H9 (cell line): ENCODE data around the gene C11orf65. TPM values are rescaled to one million over a fixed set of nuclear protein-coding genes. Genes with fewer than 3 reads are reported as not detected.

Source experiments
- DNase-seq: peaks from one replicate; pipeline ENCODE4 v3.0.0-alpha.2; 2017
- H2AFZ ChIP-seq: one replicate; pipeline ENCODE4 v1.6.1; 2013; ENCODE audit warnings: mild to moderate bottlenecking, low read length, control low read depth, moderate library complexity
- H2AK5ac ChIP-seq: 2 replicates; pipeline ENCODE4 v1.6.1; 2013; ENCODE audit warnings: low read length, control low read depth, mixed read lengths; ENCODE audit not compliant: insufficient read length
- H2BK120ac ChIP-seq: one replicate; pipeline ENCODE4 v1.6.1; 2013; ENCODE audit warnings: low read depth, mild to moderate bottlenecking, low read length, control low read depth, inconsistent platforms; ENCODE audit not compliant: poor library complexity, severe bottlenecking
- H2BK12ac ChIP-seq: 2 replicates; pipeline ENCODE4 v1.6.1; 2013; ENCODE audit warnings: low read length, control low read depth, mixed read lengths, low read depth; ENCODE audit not compliant: insufficient read length
- H2BK15ac ChIP-seq: 2 replicates; pipeline ENCODE4 v1.6.1; 2013; ENCODE audit warnings: low read depth, low read length, control low read depth
- H2BK20ac ChIP-seq: one replicate; pipeline ENCODE4 v1.6.1; 2013; ENCODE audit warnings: low read depth, mild to moderate bottlenecking, low read length, control low read depth, inconsistent platforms; ENCODE audit not compliant: poor library complexity, severe bottlenecking
- H2BK5ac ChIP-seq: 2 replicates; pipeline ENCODE4 v1.6.1; 2013; ENCODE audit warnings: low read length, control low read depth, mixed read lengths; ENCODE audit not compliant: insufficient read length
- H3K14ac ChIP-seq: 2 replicates; pipeline ENCODE4 v1.6.1; 2013; ENCODE audit warnings: low read length, control low read depth; ENCODE audit not compliant: insufficient read depth
- H3K18ac ChIP-seq: 2 replicates; pipeline ENCODE4 v1.6.1; 2013; ENCODE audit warnings: low read depth, mild to moderate bottlenecking, mixed read lengths, low read length, control low read depth; ENCODE audit not compliant: insufficient read length
- H3K23ac ChIP-seq: 2 replicates; pipeline ENCODE4 v1.6.1; 2013; ENCODE audit warnings: low read length, control low read depth, mixed read lengths, low read depth; ENCODE audit not compliant: insufficient read length
- H3K23me2 ChIP-seq: 2 replicates; pipeline ENCODE4 v1.6.1; 2013; ENCODE audit warnings: low read depth, mild to moderate bottlenecking, mixed read lengths, low read length, control low read depth; ENCODE audit not compliant: insufficient read length, poor library complexity, severe bottlenecking
- H3K27ac ChIP-seq: 2 replicates; pipeline ENCODE4 v1.5.1; 2013; ENCODE audit warnings: low read length, control low read depth, mixed read lengths, low read depth; ENCODE audit not compliant: insufficient read length
- H3K27me3 ChIP-seq: 2 replicates; pipeline ENCODE4 v1.6.1; 2013; ENCODE audit warnings: low read length, control low read depth, inconsistent platforms; ENCODE audit not compliant: insufficient read depth
- H3K4ac ChIP-seq: 2 replicates; pipeline ENCODE4 v1.6.1; 2013; ENCODE audit warnings: low read depth, mild to moderate bottlenecking, control low read depth, inconsistent platforms, low read length, moderate library complexity
- H3K4me1 ChIP-seq: 2 replicates; pipeline ENCODE4 v1.6.1; 2013; ENCODE audit warnings: low read length, control low read depth, inconsistent platforms; ENCODE audit not compliant: insufficient read depth
- H3K4me2 ChIP-seq: 2 replicates; pipeline ENCODE4 v1.6.1; 2013; ENCODE audit warnings: low read length, control low read depth, mixed read lengths; ENCODE audit not compliant: insufficient read length, insufficient read depth
- H3K56ac ChIP-seq: 2 replicates; pipeline ENCODE4 v1.6.1; 2013; ENCODE audit warnings: low read depth, mild to moderate bottlenecking, mixed read lengths, low read length, control low read depth; ENCODE audit not compliant: insufficient read length
- H3K79me1 ChIP-seq: 2 replicates; pipeline ENCODE4 v1.6.1; 2013; ENCODE audit warnings: low read depth, mild to moderate bottlenecking, moderate library complexity, low read length, control low read depth, inconsistent platforms; ENCODE audit not compliant: insufficient read depth, poor library complexity, severe bottlenecking
- H3K79me2 ChIP-seq: 2 replicates; pipeline ENCODE4 v1.6.1; 2013; ENCODE audit warnings: low read length, control low read depth, inconsistent platforms; ENCODE audit not compliant: insufficient read depth
- H3K9ac ChIP-seq: 2 replicates; pipeline ENCODE4 v1.6.1; 2013; ENCODE audit warnings: low read length, control low read depth, mixed read lengths; ENCODE audit not compliant: insufficient read length; ENCODE audit errors: extremely low read depth
- H3K9me3 ChIP-seq: one replicate; pipeline ENCODE4 v1.6.1; 2013; ENCODE audit warnings: low read depth, low read length, inconsistent platforms; ENCODE audit not compliant: control insufficient read depth
- H3T11ph ChIP-seq: one replicate; pipeline ENCODE4 v1.6.1; 2013; ENCODE audit warnings: mild to moderate bottlenecking, low read length, control low read depth, inconsistent platforms
- H4K20me1 ChIP-seq: one replicate; pipeline ENCODE4 v1.6.1; 2013; ENCODE audit not compliant: control insufficient read depth, insufficient read length, insufficient read depth
- H4K5ac ChIP-seq: 2 replicates; pipeline ENCODE4 v1.6.1; 2013; ENCODE audit warnings: low read depth, mild to moderate bottlenecking, mixed read lengths, low read length, control low read depth; ENCODE audit not compliant: insufficient read length
- H4K8ac ChIP-seq: replicated peaks from 2 replicates; pipeline ENCODE4 v1.6.1; 2013; ENCODE audit warnings: low read length, control low read depth, mixed read lengths, low read depth; ENCODE audit not compliant: insufficient read length
- H4K91ac ChIP-seq: 2 replicates; pipeline ENCODE4 v1.6.1; 2013; ENCODE audit warnings: low read depth, mild to moderate bottlenecking, moderate library complexity, mixed read lengths, low read length, control low read depth; ENCODE audit not compliant: insufficient read length
- H3K27ac Mint-ChIP-seq, 3 experiments: 2 replicates in 2 of 3; 3 replicates in 1 of 3; pipeline ENCODE4 v1.8.0; 2020 to 2021; ENCODE audit warnings: mixed read lengths in 3 of 3, mild to moderate bottlenecking in 1 of 3, moderate library complexity in 1 of 3
- H3K27me3 Mint-ChIP-seq: 2 replicates; pipeline ENCODE4 v1.8.0; 2021; ENCODE audit warnings: low read depth, mild to moderate bottlenecking, moderate library complexity, mixed read lengths
- H3K36me3 Mint-ChIP-seq, 3 experiments: 2 replicates in 2 of 3; 3 replicates in 1 of 3; pipeline ENCODE4 v1.8.0; 2020 to 2021; ENCODE audit warnings: low read depth in 3 of 3, mixed read lengths in 3 of 3; ENCODE audit not compliant: insufficient read depth in 1 of 3
- H3K4me1 Mint-ChIP-seq, 2 experiments: 2 replicates each; pipeline ENCODE4 v1.8.0; 2020; ENCODE audit warnings: mixed read lengths in 2 of 2
- H3K4me3 Mint-ChIP-seq, 2 experiments: 2 replicates in 1 of 2; 3 replicates in 1 of 2; pipeline ENCODE4 v1.8.0; 2020 to 2021; ENCODE audit warnings: mild to moderate bottlenecking in 2 of 2, mixed read lengths in 2 of 2, moderate library complexity in 1 of 2
- H3K9me3 Mint-ChIP-seq, 2 experiments: 2 replicates in 1 of 2; 3 replicates in 1 of 2; pipeline ENCODE4 v1.8.0; 2020; ENCODE audit warnings: mild to moderate bottlenecking in 2 of 2, mixed read lengths in 2 of 2, moderate library complexity in 1 of 2
- CTCF ChIP-seq: fragments of 200-600 bp; sonication (generic); conservative IDR thresholded peaks from 3 replicates; pipeline ENCODE4 v1.8.0; 2021; ENCODE audit warnings: antibody characterized with exemption, mild to moderate bottlenecking
- WGBS: extraction: QIAGEN DNeasy Blood & Tissue Kit; methylation state at CpG from one replicate; pipeline ENCODE4 v1.1.7; 2013; ENCODE audit warnings: missing lambda C conversion rate, low lambda C conversion rate, mixed read lengths; ENCODE audit not compliant: insufficient read length; ENCODE audit errors: extremely low coverage; 5-methylcytosine and 5-hydroxymethylcytosine counted together
- total RNA-seq: library from RNA; stranded (reverse); gene quantifications from 2 replicates; pipeline ENCODE4 v1.2.1, GENCODE V29; 2021

C11orf65 gene
- total RNA-seq, 1 experiment from 2014 or later: 0.55 TPM

DNA sequence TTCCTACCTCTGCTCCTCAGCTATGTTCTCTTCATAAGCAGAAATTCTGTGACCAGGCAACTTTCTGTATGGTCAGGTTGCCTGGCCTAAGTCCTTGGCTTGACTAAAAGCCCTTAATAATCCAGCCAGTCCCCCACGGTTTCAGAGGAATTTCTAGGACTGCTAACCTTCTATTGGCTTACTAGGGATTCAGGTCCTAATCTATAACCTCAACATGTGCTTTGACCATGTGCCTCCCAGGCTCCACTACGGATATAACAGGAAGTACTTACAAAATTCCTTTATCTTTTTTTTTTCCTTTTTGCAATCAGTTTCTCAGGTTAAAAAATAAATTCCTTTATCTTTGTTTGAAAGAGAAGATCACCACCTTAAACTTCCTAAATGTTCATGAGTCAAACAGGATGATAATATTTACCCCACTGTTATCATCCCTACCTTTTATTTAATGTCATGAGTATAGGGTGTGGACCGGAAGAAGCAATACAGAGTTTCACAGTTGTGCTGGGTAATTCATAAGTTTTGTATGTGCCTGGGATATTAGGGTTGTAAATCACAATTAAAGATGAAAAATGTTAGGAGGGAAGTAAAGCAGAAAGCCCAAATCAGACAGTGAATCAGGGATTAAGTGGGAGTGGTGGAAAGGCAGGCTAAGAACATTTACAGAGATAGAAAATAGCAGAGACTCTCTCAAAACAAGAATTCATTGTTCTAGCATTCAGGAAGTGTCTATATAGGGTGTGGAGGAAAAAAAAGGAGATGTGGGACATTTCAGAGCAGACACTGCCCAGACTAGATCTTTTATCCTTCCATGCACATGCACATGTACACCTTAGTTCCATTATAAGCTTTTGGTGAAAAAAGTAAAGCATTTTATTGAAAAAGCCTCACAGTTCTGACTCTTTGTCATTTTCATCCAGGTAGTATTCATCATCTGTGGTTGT, 41.6 kb upstream of the C11orf65 start:
- H3K79me2 ChIP-seq: no peaks in the 10 kb centered on the region
- H3K4ac ChIP-seq: no peak overlapping the region
- H2BK120ac ChIP-seq: no peak overlapping the region
- Mint-ChIP-seq H3K4me3 (no peak overlapping the region), H3K27me3 (no peaks in the 10 kb centered on the region), H3K27ac (no peak overlapping the region), H3K9me3 (peaks cover 2 to 3% of the 10 kb centered on the region in 2 experiments; a peak in 3 of 5 replicates), H3K4me1 (no peaks in the 10 kb centered on the region), H3K36me3 (peaks cover 5 to 37% (median 11%) of the 10 kb centered on the region in 3 experiments; a peak in 6 of 7 replicates)
- H3K23me2 ChIP-seq: no peaks in the 10 kb centered on the region
- no peak overlapping the region for H3T11ph ChIP-seq
- H4K20me1 ChIP-seq: no peaks in the 10 kb centered on the region
- no peak overlapping the region for H3K23ac ChIP-seq
- H3K4me2 ChIP-seq: no peak overlapping the region
- no peak overlapping the region for H2BK5ac ChIP-seq
- no peak overlapping the region for H2AK5ac ChIP-seq
- no peak overlapping the region for H4K8ac ChIP-seq
- no peak overlapping the region for H2AFZ ChIP-seq
- no peak overlapping the region for H3K18ac ChIP-seq
- no peak for TF ChIP-seq CTCF
- no peak overlapping the region for H2BK20ac ChIP-seq
- no peak overlapping the region for H2BK15ac ChIP-seq
- H3K14ac ChIP-seq: no peak overlapping the region
- H3K4me1 ChIP-seq: no peaks in the 10 kb centered on the region
- no CpG with 5 or more reads among the region's 3 CpGs for WGBS
- H4K91ac ChIP-seq: no peak overlapping the region
- H3K56ac ChIP-seq: no peak overlapping the region
- H3K79me1 ChIP-seq: no peaks in the 10 kb centered on the region
- H3K27me3 ChIP-seq: no peaks in the 10 kb centered on the region
- H2BK12ac ChIP-seq: no peak overlapping the region
- no peak overlapping the region for H3K9ac ChIP-seq
- H3K9me3 ChIP-seq: peaks cover 10% of the 10 kb centered on the region
- DNase-seq: no peak
- no peak overlapping the region for H4K5ac ChIP-seq
- H3K27ac ChIP-seq: no peak overlapping the region
